HEK293 (cell line): Measurements from ENCODE around the gene SGSM2.

ENCODE experiments used
- SCRT1 ChIP-seq: fragments of 450-650 bp; formaldehyde crosslinking; IDR thresholded peaks from 2 replicates; pipeline ENCODE4 v1.5.1; 2016; ENCODE audit warnings: missing biosample characterization, missing genetic modification characterization, borderline replicate concordance
- SETDB1 ChIP-seq: IDR thresholded peaks from one replicate; pipeline ENCODE4 v1.6.1; 2017; ENCODE audit warnings: mild to moderate bottlenecking, low read length, moderate library complexity, mixed read lengths; ENCODE audit not compliant: insufficient read length
- ZBTB17 ChIP-seq: fragments of 450-650 bp; formaldehyde crosslinking; IDR thresholded peaks from 2 replicates; pipeline ENCODE4 v1.5.1; 2016; ENCODE audit warnings: missing biosample characterization, missing genetic modification characterization
- ZNF202 ChIP-seq: fragments of 450-650 bp; formaldehyde crosslinking; IDR thresholded peaks from 2 replicates; pipeline ENCODE4 v1.5.1; 2016; ENCODE audit warnings: missing biosample characterization, missing genetic modification characterization, borderline replicate concordance
- ZNF274 ChIP-seq, 2 experiments: fragments of 200-500 bp in 1 of 2; fragments of 450-650 bp in 1 of 2; sonication (Bioruptor generic) in 1 of 2; formaldehyde crosslinking in 1 of 2; IDR thresholded peaks; 2 replicates each; pipeline versions ENCODE4 v1.5.1 to v1.6.1; 2014 to 2016; ENCODE audit warnings: borderline replicate concordance in 1 of 2, inconsistent platforms in 1 of 2, low read length in 1 of 2, missing biosample characterization in 1 of 2, missing genetic modification characterization in 1 of 2
- ZNF426 ChIP-seq: fragments of 450-650 bp; formaldehyde crosslinking; IDR thresholded peaks from 2 replicates; pipeline ENCODE4 v1.5.1; 2017; ENCODE audit warnings: missing biosample characterization, missing genetic modification characterization, mild to moderate bottlenecking, inconsistent platforms, moderate library complexity
- ZNF501 ChIP-seq: fragments of 450-650 bp; formaldehyde crosslinking; IDR thresholded peaks from 2 replicates; pipeline ENCODE4 v1.5.1; 2016; ENCODE audit warnings: missing biosample characterization, missing genetic modification characterization
- TF ChIP-seq, protein P1 (sequence below): fragments of 450-650 bp; formaldehyde crosslinking; IDR thresholded peaks from 2 replicates; pipeline ENCODE4 v1.5.1; 2016; ENCODE audit warnings: missing biosample characterization, missing genetic modification characterization
- TF ChIP-seq, protein P2 (sequence below): fragments of 450-650 bp; formaldehyde crosslinking; IDR thresholded peaks from 2 replicates; pipeline ENCODE4 v1.5.1; 2016; ENCODE audit warnings: missing biosample characterization, missing genetic modification characterization, low read depth
- TF ChIP-seq, protein P3 (sequence below): fragments of 450-650 bp; formaldehyde crosslinking; IDR thresholded peaks from 2 replicates; pipeline ENCODE4 v1.5.1; 2016; ENCODE audit warnings: missing biosample characterization, missing genetic modification characterization, borderline replicate concordance
- TF ChIP-seq, protein P4 (sequence below): fragments of 450-650 bp; formaldehyde crosslinking; IDR thresholded peaks from 2 replicates; pipeline ENCODE4 v1.5.1; 2016; ENCODE audit warnings: missing biosample characterization, missing genetic modification characterization, borderline replicate concordance
- TF ChIP-seq, protein P5 (sequence below): fragments of 450-650 bp; formaldehyde crosslinking; IDR thresholded peaks from 2 replicates; pipeline ENCODE4 v1.5.1; 2016; ENCODE audit warnings: missing biosample characterization, missing genetic modification characterization
- TF ChIP-seq, protein P6 (sequence below): fragments of 450-650 bp; formaldehyde crosslinking; IDR thresholded peaks from 2 replicates; pipeline ENCODE4 v1.5.1; 2016; ENCODE audit warnings: missing biosample characterization, missing genetic modification characterization
- TF ChIP-seq, protein P7 (sequence below): fragments of 450-650 bp; formaldehyde crosslinking; IDR thresholded peaks from 2 replicates; pipeline ENCODE4 v1.5.1; 2016; ENCODE audit warnings: missing biosample characterization, missing genetic modification characterization

DNA sequence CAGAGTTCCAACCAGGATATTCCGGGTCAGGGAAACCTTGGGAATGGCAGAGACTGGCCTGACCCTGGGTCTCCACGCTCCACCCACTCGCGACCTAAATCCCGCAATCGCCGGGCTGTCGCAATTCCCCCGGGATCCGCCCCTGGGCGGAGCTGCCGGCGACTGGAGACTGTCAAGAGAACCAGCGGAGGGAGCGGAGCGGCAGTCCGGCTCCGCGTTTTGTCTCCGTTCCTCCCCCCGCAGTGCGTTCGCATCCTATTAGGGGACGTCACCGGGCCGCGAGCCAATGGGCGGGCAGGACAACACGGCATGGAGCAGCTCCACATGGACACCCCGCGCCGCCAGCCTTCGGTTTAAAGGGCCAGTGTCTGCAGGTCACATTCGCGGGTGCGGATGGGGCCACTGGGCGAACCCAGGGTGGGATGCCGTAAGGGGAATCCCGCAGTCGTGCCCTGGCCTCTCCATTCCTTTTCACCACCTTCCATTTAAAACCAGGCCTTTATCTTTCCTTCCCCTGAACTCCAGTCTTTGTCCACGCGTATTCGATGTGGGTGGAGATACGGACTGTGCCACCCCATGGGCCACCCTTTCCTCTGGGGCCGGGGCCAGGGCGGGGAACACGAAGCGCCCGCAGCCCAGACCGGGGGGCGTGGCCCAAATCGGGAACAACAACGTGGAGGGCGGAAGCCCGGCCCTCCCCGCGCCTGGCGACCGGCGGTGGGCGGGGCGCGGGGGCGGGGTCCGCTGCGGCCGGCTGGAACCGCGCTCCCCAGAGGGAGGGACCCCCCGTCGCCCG is 64.3 kb downstream of the SGSM2 start:
- TF ChIP-seq, protein P1, sequence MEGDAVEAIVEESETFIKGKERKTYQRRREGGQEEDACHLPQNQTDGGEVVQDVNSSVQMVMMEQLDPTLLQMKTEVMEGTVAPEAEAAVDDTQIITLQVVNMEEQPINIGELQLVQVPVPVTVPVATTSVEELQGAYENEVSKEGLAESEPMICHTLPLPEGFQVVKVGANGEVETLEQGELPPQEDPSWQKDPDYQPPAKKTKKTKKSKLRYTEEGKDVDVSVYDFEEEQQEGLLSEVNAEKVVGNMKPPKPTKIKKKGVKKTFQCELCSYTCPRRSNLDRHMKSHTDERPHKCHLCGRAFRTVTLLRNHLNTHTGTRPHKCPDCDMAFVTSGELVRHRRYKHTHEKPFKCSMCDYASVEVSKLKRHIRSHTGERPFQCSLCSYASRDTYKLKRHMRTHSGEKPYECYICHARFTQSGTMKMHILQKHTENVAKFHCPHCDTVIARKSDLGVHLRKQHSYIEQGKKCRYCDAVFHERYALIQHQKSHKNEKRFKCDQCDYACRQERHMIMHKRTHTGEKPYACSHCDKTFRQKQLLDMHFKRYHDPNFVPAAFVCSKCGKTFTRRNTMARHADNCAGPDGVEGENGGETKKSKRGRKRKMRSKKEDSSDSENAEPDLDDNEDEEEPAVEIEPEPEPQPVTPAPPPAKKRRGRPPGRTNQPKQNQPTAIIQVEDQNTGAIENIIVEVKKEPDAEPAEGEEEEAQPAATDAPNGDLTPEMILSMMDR = no peak
- TF ChIP-seq ZNF426 (tag by site-specific recombination) (no peak), ZNF202 (tag by site-specific recombination) (no peak), SETDB1 (no peak), ZNF501 (tag by site-specific recombination) (peak; percentile 70), ZBTB17 (tag by site-specific recombination) (peak; percentile 50), ZNF274 (IDR thresholded peaks at IDR 0.05; ENCODE audit: low read length) (no peak), ZNF274 (tag by site-specific recombination; IDR thresholded peaks at IDR 0.05; ENCODE audit: borderline replicate concordance) (no peak), SCRT1 (tag by site-specific recombination) (no peak)
- TF ChIP-seq, protein P2, sequence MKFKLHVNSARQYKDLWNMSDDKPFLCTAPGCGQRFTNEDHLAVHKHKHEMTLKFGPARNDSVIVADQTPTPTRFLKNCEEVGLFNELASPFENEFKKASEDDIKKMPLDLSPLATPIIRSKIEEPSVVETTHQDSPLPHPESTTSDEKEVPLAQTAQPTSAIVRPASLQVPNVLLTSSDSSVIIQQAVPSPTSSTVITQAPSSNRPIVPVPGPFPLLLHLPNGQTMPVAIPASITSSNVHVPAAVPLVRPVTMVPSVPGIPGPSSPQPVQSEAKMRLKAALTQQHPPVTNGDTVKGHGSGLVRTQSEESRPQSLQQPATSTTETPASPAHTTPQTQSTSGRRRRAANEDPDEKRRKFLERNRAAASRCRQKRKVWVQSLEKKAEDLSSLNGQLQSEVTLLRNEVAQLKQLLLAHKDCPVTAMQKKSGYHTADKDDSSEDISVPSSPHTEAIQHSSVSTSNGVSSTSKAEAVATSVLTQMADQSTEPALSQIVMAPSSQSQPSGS (tag by site-specific recombination) = peak; percentile 82
- TF ChIP-seq, protein P3, sequence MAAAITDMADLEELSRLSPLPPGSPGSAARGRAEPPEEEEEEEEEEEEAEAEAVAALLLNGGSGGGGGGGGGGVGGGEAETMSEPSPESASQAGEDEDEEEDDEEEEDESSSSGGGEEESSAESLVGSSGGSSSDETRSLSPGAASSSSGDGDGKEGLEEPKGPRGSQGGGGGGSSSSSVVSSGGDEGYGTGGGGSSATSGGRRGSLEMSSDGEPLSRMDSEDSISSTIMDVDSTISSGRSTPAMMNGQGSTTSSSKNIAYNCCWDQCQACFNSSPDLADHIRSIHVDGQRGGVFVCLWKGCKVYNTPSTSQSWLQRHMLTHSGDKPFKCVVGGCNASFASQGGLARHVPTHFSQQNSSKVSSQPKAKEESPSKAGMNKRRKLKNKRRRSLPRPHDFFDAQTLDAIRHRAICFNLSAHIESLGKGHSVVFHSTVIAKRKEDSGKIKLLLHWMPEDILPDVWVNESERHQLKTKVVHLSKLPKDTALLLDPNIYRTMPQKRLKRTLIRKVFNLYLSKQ (tag by site-specific recombination) = no peak
- TF ChIP-seq, protein P4, sequence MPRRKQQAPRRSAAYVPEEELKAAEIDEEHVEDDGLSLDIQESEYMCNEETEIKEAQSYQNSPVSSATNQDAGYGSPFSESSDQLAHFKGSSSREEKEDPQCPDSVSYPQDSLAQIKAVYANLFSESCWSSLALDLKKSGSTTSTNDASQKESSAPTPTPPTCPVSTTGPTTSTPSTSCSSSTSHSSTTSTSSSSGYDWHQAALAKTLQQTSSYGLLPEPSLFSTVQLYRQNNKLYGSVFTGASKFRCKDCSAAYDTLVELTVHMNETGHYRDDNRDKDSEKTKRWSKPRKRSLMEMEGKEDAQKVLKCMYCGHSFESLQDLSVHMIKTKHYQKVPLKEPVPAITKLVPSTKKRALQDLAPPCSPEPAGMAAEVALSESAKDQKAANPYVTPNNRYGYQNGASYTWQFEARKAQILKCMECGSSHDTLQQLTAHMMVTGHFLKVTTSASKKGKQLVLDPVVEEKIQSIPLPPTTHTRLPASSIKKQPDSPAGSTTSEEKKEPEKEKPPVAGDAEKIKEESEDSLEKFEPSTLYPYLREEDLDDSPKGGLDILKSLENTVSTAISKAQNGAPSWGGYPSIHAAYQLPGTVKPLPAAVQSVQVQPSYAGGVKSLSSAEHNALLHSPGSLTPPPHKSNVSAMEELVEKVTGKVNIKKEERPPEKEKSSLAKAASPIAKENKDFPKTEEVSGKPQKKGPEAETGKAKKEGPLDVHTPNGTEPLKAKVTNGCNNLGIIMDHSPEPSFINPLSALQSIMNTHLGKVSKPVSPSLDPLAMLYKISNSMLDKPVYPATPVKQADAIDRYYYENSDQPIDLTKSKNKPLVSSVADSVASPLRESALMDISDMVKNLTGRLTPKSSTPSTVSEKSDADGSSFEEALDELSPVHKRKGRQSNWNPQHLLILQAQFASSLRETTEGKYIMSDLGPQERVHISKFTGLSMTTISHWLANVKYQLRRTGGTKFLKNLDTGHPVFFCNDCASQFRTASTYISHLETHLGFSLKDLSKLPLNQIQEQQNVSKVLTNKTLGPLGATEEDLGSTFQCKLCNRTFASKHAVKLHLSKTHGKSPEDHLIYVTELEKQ (tag by site-specific recombination) = no peak
- TF ChIP-seq, protein P5, sequence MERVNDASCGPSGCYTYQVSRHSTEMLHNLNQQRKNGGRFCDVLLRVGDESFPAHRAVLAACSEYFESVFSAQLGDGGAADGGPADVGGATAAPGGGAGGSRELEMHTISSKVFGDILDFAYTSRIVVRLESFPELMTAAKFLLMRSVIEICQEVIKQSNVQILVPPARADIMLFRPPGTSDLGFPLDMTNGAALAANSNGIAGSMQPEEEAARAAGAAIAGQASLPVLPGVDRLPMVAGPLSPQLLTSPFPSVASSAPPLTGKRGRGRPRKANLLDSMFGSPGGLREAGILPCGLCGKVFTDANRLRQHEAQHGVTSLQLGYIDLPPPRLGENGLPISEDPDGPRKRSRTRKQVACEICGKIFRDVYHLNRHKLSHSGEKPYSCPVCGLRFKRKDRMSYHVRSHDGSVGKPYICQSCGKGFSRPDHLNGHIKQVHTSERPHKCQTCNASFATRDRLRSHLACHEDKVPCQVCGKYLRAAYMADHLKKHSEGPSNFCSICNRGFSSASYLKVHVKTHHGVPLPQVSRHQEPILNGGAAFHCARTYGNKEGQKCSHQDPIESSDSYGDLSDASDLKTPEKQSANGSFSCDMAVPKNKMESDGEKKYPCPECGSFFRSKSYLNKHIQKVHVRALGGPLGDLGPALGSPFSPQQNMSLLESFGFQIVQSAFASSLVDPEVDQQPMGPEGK (tag by site-specific recombination) = peak; percentile 94
- TF ChIP-seq, protein P6, sequence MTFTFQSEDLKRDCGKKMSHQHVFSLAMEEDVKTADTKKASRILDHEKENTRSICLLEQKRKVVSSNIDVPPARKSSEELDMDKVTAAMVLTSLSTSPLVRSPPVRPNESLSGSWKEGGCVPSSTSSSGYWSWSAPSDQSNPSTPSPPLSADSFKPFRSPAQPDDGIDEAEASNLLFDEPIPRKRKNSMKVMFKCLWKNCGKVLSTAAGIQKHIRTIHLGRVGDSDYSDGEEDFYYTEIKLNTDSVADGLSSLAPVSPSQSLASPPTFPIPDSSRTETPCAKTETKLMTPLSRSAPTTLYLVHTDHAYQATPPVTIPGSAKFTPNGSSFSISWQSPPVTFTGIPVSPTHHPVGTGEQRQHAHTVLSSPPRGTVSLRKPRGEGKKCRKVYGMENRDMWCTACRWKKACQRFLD (tag by site-specific recombination) = no peak
- TF ChIP-seq, protein P7, sequence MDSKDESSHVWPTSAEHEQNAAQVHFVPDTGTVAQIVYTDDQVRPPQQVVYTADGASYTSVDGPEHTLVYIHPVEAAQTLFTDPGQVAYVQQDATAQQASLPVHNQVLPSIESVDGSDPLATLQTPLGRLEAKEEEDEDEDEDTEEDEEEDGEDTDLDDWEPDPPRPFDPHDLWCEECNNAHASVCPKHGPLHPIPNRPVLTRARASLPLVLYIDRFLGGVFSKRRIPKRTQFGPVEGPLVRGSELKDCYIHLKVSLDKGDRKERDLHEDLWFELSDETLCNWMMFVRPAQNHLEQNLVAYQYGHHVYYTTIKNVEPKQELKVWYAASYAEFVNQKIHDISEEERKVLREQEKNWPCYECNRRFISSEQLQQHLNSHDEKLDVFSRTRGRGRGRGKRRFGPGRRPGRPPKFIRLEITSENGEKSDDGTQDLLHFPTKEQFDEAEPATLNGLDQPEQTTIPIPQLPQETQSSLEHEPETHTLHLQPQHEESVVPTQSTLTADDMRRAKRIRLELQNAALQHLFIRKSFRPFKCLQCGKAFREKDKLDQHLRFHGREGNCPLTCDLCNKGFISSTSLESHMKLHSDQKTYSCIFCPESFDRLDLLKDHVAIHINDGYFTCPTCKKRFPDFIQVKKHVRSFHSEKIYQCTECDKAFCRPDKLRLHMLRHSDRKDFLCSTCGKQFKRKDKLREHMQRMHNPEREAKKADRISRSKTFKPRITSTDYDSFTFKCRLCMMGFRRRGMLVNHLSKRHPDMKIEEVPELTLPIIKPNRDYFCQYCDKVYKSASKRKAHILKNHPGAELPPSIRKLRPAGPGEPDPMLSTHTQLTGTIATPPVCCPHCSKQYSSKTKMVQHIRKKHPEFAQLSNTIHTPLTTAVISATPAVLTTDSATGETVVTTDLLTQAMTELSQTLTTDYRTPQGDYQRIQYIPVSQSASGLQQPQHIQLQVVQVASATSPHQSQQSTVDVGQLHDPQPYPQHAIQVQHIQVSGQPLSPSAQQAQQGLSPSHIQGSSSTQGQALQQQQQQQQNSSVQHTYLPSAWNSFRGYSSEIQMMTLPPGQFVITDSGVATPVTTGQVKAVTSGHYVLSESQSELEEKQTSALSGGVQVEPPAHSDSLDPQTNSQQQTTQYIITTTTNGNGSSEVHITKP = peak; percentile 98
